CD4-positive, alpha-beta memory T cell (primary cell): Measurements from ENCODE around the gene AKAIN1. TPM values are rescaled to one million over a fixed set of nuclear protein-coding genes. Genes with fewer than 3 reads are reported as not detected.

Source experiments
- CTCF ChIA-PET: fragments of 350-600 bp; sonication (Branson Sonifier 250); formaldehyde crosslinking; loops from one replicate; lab custom pipeline; 2021; ENCODE audit warnings: inconsistent platforms; ENCODE audit not compliant: partially characterized antibody; lab: Charles Lee
- POLR2A ChIA-PET: fragments of 350-600 bp; sonication (Branson Sonifier 250); formaldehyde crosslinking; loops from one replicate; lab custom pipeline; 2021; ENCODE audit not compliant: partially characterized antibody; lab: Charles Lee
- DNase-seq, 5 donors: peaks; one replicate each; pipeline versions ENCODE4 v3.0.0 to v3.0.0-alpha.2; 2020 to 2022; ENCODE audit warnings: mixed read lengths in 1 of 5
- H3K27ac ChIP-seq: one replicate; pipeline ENCODE4 v1.7.0; 2013; ENCODE audit warnings: low read depth, low read length
- H3K27me3 ChIP-seq: 2 replicates; pipeline ENCODE4 v1.7.0; 2013; ENCODE audit warnings: mild to moderate bottlenecking, low read length, moderate library complexity; ENCODE audit not compliant: insufficient read depth
- H3K36me3 ChIP-seq: 2 replicates; pipeline ENCODE4 v1.7.0; 2013; ENCODE audit warnings: mild to moderate bottlenecking, low read length, moderate library complexity; ENCODE audit not compliant: insufficient read depth
- H3K4me1 ChIP-seq: 2 replicates; pipeline ENCODE4 v1.7.0; 2013; ENCODE audit warnings: mild to moderate bottlenecking, low read length, moderate library complexity; ENCODE audit not compliant: insufficient read depth
- H3K4me3 ChIP-seq, 2 donors: one replicate each; pipeline ENCODE4 v1.7.0; 2013; ENCODE audit warnings: low read length in 2 of 2, mild to moderate bottlenecking in 1 of 2
- H3K9me3 ChIP-seq, 2 donors: one replicate each; pipeline ENCODE4 v1.7.0; 2013; ENCODE audit warnings: low read length in 2 of 2, control low read depth in 1 of 2; ENCODE audit not compliant: control insufficient read depth in 1 of 2
- H3K27ac Mint-ChIP-seq, 7 donors: one replicate each; pipeline ENCODE4 v1.8.0; 2020 to 2021; ENCODE audit warnings: mixed read lengths in 7 of 7, mild to moderate bottlenecking in 6 of 7, inconsistent platforms in 3 of 7, moderate library complexity in 3 of 7
- H3K27me3 Mint-ChIP-seq, 2 donors: one replicate each; pipeline ENCODE4 v1.8.0; 2020 to 2021; ENCODE audit warnings: mixed read lengths in 2 of 2
- H3K36me3 Mint-ChIP-seq, 2 donors: one replicate each; pipeline ENCODE4 v1.8.0; 2020 to 2021; ENCODE audit warnings: mixed read lengths in 2 of 2, inconsistent platforms in 1 of 2, mild to moderate bottlenecking in 1 of 2
- H3K4me1 Mint-ChIP-seq, 4 donors: one replicate each; pipeline ENCODE4 v1.8.0; 2020 to 2021; ENCODE audit warnings: mixed read lengths in 4 of 4, mild to moderate bottlenecking in 1 of 4
- H3K4me3 Mint-ChIP-seq, 8 donors: one replicate each; pipeline ENCODE4 v1.8.0; 2020 to 2021; ENCODE audit warnings: mixed read lengths in 8 of 8, mild to moderate bottlenecking in 7 of 8, moderate library complexity in 6 of 8, inconsistent platforms in 3 of 8
- H3K9me3 Mint-ChIP-seq, 8 donors: one replicate each; pipeline ENCODE4 v1.8.0; 2020 to 2021; ENCODE audit warnings: mixed read lengths in 8 of 8, mild to moderate bottlenecking in 5 of 8, inconsistent platforms in 3 of 8, moderate library complexity in 1 of 8
- intact Hi-C: fragments of 100-400 bp; cut with micrococcal nuclease; formaldehyde crosslinking; loops from one replicate; pipeline ENCODE4 v1.15.1; 2023
- polyA plus RNA-seq, 2 donors: library from polyadenylated mRNA; unstranded; fragments of 300-500 nt; fragmentation: Illumina TruSeq; gene quantifications; one replicate each; pipeline ENCODE4 v1.2.3, GENCODE V29; 2021
- total RNA-seq, 2 experiments: library from RNA; stranded (reverse); gene quantifications; one replicate each; pipeline ENCODE4 v1.2.3, GENCODE V29; 2021

The AKAIN1 gene
- total and polyA plus RNA-seq, 4 experiments from 2014 or later: not detected

DNA sequence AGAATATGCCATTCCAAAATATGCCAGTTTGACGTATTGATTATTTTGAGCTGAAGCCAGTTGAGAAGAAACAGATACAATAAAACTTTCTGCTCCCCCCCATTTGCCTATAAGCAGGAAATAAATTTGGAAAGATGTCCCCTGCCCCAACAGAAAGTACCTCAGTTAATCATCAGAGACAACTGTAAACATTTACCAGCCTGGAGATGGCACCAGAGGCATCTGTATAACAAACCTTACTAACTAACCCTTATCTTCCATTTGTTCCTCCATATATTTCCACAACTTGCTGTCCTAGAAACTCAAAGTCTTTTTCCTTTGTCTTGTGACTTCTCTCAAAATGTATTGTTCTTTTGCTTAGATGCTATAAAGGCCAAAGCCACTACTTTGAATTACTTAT lies 93.8 kb downstream of the AKAIN1 start:
- H3K27ac ChIP-seq: no peak overlapping the region
- Mint-ChIP-seq H3K36me3 (no peaks in the 10 kb centered on the region), H3K27ac (no peak overlapping the region), H3K4me3 (no peak overlapping the region), H3K4me1 (no peaks in the 10 kb centered on the region), H3K9me3 (no peaks in the 10 kb centered on the region), H3K27me3 (peaks cover 0 to 12% of the 10 kb centered on the region in 2 donors)
- ChIA-PET POLR2A (no interaction called here), CTCF (interaction anchor here (1.4 to 1.5 kb wide), 2 partner anchors 785 to 787 kb away, joined by 3 to 5 read pairs; no protein-coding TSS in a partner anchor)
- DNase-seq: peak in 2 of 5 donors; percentile 5 to 9
- H3K4me1 ChIP-seq: no peaks in the 10 kb centered on the region
- no peaks in the 10 kb centered on the region for H3K36me3 ChIP-seq
- H3K9me3 ChIP-seq: no peaks in the 10 kb centered on the region
- H3K4me3 ChIP-seq: no peak overlapping the region
- intact Hi-C loops: loop anchor here (10.0 kb wide), 1 partner anchor 322 kb away; no protein-coding TSS in a partner anchor
- no peaks in the 10 kb centered on the region for H3K27me3 ChIP-seq

DNA sequence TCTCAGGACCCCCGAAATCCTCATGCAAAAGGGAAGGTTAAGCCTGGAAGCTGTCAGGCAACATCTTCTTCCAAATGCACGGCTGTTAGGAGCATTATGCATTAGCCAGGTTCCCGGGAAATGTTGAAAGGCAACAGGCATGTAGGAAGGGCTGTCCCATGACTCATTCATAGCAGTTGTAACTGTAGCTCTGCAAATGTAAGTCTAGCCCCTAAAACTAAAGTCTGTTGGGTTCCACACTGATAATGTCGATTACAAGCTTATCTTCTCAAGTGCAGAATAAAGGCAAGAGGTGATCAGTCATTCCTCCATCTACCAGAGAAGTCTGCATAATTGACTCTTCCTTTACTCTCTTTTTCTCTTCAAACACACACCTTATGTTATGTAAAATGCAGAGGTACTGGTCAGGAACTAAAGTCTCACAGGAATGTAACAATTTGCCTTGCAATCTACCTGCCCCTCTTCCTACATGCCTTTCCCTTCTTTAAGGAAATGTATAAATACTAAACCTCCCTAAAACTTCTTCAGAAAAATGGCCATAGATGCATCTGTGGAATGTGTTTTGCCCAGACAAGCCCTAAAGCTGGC lies 99.8 kb downstream of the AKAIN1 start:
- Mint-ChIP-seq H3K4me3 (no peak overlapping the region), H3K4me1 (no peaks in the 10 kb centered on the region), H3K27ac (no peak overlapping the region), H3K36me3 (no peaks in the 10 kb centered on the region), H3K9me3 (peaks cover 0 to 7% (median 4%) of the 10 kb centered on the region in 8 donors), H3K27me3 (peaks cover 0 to 5% of the 10 kb centered on the region in 2 donors)
- POLR2A ChIA-PET: no interaction called here
- CTCF ChIA-PET: interaction anchor here (1.8 kb wide), 1 partner anchor 12 kb away, joined by 5 read pairs; no protein-coding TSS in a partner anchor
- Histone ChIP-seq H3K9me3 (no peaks in the 10 kb centered on the region), H3K27me3 (no peaks in the 10 kb centered on the region), H3K4me1 (no peaks in the 10 kb centered on the region), H3K27ac (no peak overlapping the region), H3K4me3 (no peak overlapping the region), H3K36me3 (no peaks in the 10 kb centered on the region)
- intact Hi-C loops: no loop called here
- DNase-seq: no peak

DNA sequence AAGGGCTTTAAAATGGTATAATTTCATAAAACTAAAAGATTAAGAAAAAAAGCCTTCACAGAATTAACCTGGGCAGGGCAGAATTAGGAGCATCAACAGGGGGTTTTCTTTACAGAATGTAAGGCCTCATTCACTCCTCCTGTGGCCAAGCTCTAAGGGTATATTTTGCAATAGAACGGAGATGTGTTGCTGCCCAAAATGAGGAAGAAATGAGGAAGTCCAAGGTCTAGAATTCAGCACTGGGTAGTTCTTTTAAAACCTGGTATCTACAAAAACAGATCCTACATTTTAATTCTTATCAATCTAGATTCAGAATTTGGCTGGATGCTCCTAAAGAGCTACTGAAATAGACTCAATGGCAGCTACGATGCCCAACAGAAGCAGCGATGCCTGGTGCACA lies 101.8 kb downstream of the AKAIN1 start:
- ChIA-PET CTCF (interaction anchor here (1.8 kb wide), 1 partner anchor 14 kb away, joined by 5 read pairs; no protein-coding TSS in a partner anchor), POLR2A (no interaction called here)
- H3K27me3 Mint-ChIP-seq: peaks cover 0 to 2% of the 10 kb centered on the region in 2 donors
- Histone ChIP-seq H3K36me3 (no peaks in the 10 kb centered on the region), H3K27ac (no peak overlapping the region), H3K27me3 (no peaks in the 10 kb centered on the region), H3K9me3 (no peaks in the 10 kb centered on the region), H3K4me1 (no peaks in the 10 kb centered on the region), H3K4me3 (no peak overlapping the region)
- peaks cover 3 to 20% (median 8%) of the 10 kb centered on the region in 8 donors for H3K9me3 Mint-ChIP-seq
- H3K27ac Mint-ChIP-seq: no peak overlapping the region
- no peaks in the 10 kb centered on the region for H3K36me3 Mint-ChIP-seq
- H3K4me3 Mint-ChIP-seq: no peak overlapping the region
- no peaks in the 10 kb centered on the region for H3K4me1 Mint-ChIP-seq
- no peak for DNase-seq
- intact Hi-C loops: no loop called here

DNA sequence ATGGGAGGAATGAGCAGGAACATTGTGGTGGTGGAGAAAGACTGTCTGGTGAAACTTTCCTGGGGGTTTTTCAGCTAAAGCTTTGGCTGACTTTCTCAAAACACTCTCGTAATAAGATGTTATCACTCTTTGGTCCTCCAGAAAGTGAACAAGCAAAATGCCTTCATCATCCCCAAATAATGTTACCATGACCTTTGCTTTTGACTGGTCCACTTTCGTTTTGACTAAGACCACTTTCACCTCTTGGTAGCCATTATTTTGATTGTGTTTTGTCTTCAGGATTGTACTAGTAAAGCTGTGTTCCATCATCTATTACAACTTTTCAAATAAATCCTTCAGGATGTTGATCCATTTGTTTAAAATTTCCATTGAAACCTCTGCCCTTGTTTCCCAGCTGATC lies 103.2 kb downstream of the AKAIN1 start:
- Mint-ChIP-seq H3K4me1 (no peaks in the 10 kb centered on the region), H3K27me3 (no peaks in the 10 kb centered on the region), H3K36me3 (no peaks in the 10 kb centered on the region), H3K4me3 (no peak overlapping the region), H3K27ac (no peak overlapping the region), H3K9me3 (peaks cover 4 to 30% (median 13%) of the 10 kb centered on the region in 8 donors)
- Histone ChIP-seq H3K4me3 (no peak overlapping the region), H3K4me1 (no peaks in the 10 kb centered on the region), H3K36me3 (no peaks in the 10 kb centered on the region), H3K9me3 (no peaks in the 10 kb centered on the region), H3K27ac (no peak overlapping the region), H3K27me3 (no peaks in the 10 kb centered on the region)
- ChIA-PET CTCF (no interaction called here), POLR2A (no interaction called here)
- DNase-seq: no peak
- intact Hi-C loops: no loop called here

Other genes with a start within 250 kb of the AKAIN1 start
- 10 to 100 TPM; 47.9 to 51.2 TPM for gene ZBTB14, start 98.5 kb upstream of the AKAIN1 start, total RNA-seq
- 10 to 100 TPM; 16.5 to 16.8 TPM for gene ZBTB14, start 98.5 kb upstream of the AKAIN1 start, polyA plus RNA-seq